Colonic mucosa (tissue), 4 donors: ENCODE measurements around the gene GAK. TPM values are rescaled to one million over a fixed set of nuclear protein-coding genes. Genes with fewer than 3 reads are reported as not detected.

ENCODE experiments used
- DNase-seq: peaks from one replicate; pipeline ENCODE4 v3.0.0-alpha.2; 2020
- H3K27ac ChIP-seq: fragments of 200-600 bp; one replicate; pipeline ENCODE4 v1.8.0; 2021
- H3K27me3 ChIP-seq: fragments of 200-600 bp; one replicate; pipeline ENCODE4 v1.8.0; 2021
- H3K36me3 ChIP-seq: fragments of 200-600 bp; one replicate; pipeline ENCODE4 v1.8.0; 2021
- H3K4me1 ChIP-seq: fragments of 200-600 bp; one replicate; pipeline ENCODE4 v1.8.0; 2021; ENCODE audit warnings: mild to moderate bottlenecking
- H3K4me3 ChIP-seq: fragments of 200-600 bp; one replicate; pipeline ENCODE4 v1.8.0; 2021
- H3K9ac ChIP-seq, 2 donors: one replicate each; pipeline ENCODE4 v1.7.0; 2013; ENCODE audit warnings: control low read depth in 2 of 2, low read depth in 2 of 2, low read length in 2 of 2
- H3K9me3 ChIP-seq: fragments of 200-600 bp; one replicate; pipeline ENCODE4 v1.8.0; 2021
- intact Hi-C: fragments of 100-400 bp; cut with DNase I; formaldehyde crosslinking; loops from one replicate; pipeline ENCODE4 v1.14.1; 2022
- total RNA-seq, 2 donors: library from RNA; stranded (reverse); fragmentation: NEBNext Ultra II Directional in 1 of 2; extraction: Animal tissue kit (Norgen Biotek cat#: 25700) in 1 of 2; gene quantifications; one replicate each; pipeline ENCODE4 v1.2.1, GENCODE V29; 2021
- TF ChIP-seq, protein P1 (sequence below): fragments of 200-600 bp; IDR thresholded peaks from one replicate; pipeline ENCODE4 v1.8.0; 2022; ENCODE audit warnings: antibody characterized with exemption, mild to moderate bottlenecking
- donor health status: healthy.
- donor health status: DM: no; HTN: no; CAD: no.
- donor health status: DM: no; HTN: no; CAD: no.

Gene GAK
- total RNA-seq, 2 donors from 2014 or later: 198 to 266 TPM

DNA sequence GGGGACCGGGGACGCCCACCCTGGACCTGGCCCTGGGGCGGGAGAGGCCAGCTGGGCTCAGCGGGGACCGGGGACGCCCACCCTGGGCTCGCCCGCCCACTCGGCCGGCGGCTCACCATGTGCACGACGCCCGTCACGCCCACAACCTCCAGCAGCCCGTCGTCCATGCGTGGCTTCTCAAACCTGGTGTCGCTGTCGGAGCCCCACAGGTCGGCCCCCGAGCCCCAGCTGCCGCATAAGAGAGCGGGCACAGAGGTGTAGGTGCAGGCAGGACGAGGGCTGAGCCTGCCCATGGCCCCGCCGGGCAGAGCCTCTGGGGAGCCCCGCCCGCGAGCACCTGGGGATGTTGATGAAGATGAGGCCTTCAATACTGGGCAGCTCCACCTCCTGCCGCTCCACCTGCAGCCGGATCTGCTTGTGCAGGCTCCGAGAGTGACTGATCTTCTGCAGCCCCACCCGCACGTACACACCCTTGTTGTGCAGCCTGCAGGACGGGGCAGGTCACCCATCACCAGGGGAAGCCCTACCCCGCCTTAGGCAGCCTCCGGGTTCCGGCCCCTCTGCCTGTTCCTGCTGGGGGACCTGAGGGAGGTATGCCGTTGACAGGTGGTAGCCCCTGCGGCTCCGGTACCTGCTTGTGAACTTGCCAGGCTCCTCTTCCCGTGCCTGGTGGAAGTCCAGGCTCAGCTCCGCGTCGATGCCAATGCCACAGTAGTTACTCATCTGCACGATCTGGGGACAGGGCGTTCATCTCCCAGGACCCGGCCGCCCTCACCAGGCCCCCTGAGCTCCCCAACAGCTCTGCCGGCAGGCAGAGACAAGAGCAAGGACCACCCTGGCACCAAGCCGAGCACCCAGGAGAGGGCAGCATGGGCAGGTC lies 29.5 kb upstream of the GAK start:
- intact Hi-C loops: no loop called here
- H3K36me3 ChIP-seq: peaks cover 3% of the 10 kb centered on the region
- peak; percentile 81 for DNase-seq
- no peaks in the 10 kb centered on the region for H3K27me3 ChIP-seq
- no peaks in the 10 kb centered on the region for H3K4me1 ChIP-seq
- H3K27ac ChIP-seq: peak overlapping the region; percentile 55
- peak overlapping the region; percentile 6 for H3K4me3 ChIP-seq
- TF ChIP-seq, protein P1, sequence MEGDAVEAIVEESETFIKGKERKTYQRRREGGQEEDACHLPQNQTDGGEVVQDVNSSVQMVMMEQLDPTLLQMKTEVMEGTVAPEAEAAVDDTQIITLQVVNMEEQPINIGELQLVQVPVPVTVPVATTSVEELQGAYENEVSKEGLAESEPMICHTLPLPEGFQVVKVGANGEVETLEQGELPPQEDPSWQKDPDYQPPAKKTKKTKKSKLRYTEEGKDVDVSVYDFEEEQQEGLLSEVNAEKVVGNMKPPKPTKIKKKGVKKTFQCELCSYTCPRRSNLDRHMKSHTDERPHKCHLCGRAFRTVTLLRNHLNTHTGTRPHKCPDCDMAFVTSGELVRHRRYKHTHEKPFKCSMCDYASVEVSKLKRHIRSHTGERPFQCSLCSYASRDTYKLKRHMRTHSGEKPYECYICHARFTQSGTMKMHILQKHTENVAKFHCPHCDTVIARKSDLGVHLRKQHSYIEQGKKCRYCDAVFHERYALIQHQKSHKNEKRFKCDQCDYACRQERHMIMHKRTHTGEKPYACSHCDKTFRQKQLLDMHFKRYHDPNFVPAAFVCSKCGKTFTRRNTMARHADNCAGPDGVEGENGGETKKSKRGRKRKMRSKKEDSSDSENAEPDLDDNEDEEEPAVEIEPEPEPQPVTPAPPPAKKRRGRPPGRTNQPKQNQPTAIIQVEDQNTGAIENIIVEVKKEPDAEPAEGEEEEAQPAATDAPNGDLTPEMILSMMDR: no peak
- H3K9me3 ChIP-seq: no peaks in the 10 kb centered on the region
- H3K9ac ChIP-seq: peak overlapping the region in 1 of 2 donors; percentile 70

DNA sequence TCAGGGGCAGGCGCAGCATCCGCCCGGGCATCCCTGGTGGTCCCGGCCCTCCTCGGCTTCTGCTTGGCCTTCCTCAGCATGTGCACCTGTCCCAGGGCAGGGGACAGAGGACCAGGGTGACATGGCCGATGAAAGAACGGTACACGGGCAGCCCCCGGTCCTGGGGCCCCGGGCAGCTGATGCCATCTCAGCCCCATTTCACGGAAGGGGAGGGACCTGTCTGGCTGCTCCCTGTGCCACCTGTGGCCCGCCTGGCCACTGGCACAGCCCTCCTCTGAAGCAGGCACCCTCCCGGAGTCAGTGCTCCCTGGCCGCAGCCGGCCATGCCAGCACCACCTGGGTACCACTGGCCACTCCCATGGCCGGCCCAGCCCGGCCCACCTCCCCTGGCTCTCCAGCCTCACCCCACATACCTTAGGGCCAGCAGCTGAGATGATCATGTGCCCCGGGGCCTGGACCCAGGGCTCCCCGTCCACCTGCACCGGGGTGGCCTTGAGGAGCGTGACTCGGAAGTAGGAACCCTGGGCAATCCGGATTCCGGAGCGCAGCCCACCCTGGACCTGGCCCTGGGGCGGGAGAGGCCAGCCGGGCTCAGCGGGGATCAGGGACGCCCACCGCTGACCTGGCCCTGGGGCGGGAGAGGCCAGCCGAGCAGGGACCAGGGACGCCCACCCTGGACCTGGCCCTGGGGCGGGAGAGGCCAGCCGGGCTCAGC lies 28.7 kb upstream of the GAK start:
- no peaks in the 10 kb centered on the region for H3K9me3 ChIP-seq
- DNase-seq: no peak
- TF ChIP-seq, protein P1: no peak
- H3K27ac ChIP-seq: no peak overlapping the region
- no peaks in the 10 kb centered on the region for H3K4me1 ChIP-seq
- no peaks in the 10 kb centered on the region for H3K36me3 ChIP-seq
- H3K27me3 ChIP-seq: no peaks in the 10 kb centered on the region
- H3K9ac ChIP-seq: no peak overlapping the region
- intact Hi-C loops: no loop called here
- no peak overlapping the region for H3K4me3 ChIP-seq

DNA sequence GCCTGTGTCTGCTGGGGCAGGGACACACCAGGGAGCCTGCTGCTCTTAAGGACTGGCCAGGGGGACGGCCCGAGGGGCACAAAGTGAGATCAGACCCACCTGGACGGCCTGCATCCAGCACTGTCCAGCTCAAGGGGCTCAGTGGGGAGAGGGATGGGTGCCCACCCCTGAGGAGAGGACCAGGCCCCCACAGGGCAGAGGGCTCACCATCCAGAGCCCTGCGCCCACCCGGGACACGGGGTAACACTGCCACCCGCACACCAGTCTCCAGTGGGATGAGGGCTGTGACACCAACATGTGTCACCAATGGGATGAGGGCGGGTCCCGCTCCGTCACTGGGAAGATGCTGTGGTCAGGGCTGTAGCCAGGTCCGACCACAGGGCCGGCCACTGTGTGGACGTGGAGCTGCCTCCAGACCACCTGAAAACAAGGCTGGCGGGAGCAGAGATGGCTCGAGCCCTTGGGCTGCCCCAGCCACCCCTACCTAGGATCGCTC lies 28.1 kb upstream of the GAK start:
- no peaks in the 10 kb centered on the region for H3K9me3 ChIP-seq
- no peak overlapping the region for H3K27ac ChIP-seq
- no peaks in the 10 kb centered on the region for H3K27me3 ChIP-seq
- DNase-seq: no peak
- intact Hi-C loops: no loop called here
- TF ChIP-seq, protein P1: no peak
- H3K4me1 ChIP-seq: no peaks in the 10 kb centered on the region
- no peak overlapping the region for H3K4me3 ChIP-seq
- no peak overlapping the region for H3K9ac ChIP-seq
- H3K36me3 ChIP-seq: no peaks in the 10 kb centered on the region

DNA sequence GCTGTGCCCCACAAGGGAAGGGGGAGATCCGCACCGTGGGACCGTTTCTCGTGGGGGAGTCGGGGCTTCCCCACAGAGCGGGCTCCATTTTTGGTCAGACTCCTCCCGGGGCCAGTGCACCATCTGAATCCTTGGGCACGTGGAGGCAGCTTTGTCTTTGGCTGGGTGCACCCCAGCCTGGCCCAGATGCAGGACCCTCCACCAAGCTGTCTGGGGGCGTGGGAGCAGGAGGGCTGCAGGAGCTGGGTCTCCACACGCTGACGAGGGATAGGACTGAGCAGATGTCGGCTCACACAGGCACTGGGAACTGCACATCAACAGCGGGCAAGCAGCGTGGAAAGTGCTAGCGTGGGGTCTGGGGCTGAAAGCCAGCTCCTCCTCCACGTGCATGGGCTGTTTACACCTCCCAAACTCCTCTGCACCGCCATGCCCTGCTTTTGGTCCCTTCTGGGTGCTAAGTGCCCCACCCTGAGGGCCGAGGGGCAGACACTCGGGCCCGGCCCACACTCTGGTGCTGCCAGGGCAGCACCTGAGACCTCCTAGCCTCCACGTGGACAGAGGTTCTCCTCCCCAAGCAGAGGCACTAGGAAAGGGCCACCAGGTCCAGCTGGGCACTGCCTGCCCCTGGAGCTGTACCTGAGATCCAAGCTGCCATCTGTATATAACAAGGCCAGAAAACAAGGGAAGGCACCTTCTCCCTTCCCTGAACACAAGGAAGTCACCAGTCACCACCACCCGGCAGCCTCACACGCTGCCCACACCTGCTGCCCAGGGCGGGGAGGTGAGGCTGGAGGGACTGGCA lies 27.4 kb upstream of the GAK start:
- H3K9me3 ChIP-seq: no peaks in the 10 kb centered on the region
- no peaks in the 10 kb centered on the region for H3K36me3 ChIP-seq
- H3K27me3 ChIP-seq: no peaks in the 10 kb centered on the region
- H3K4me3 ChIP-seq: no peak overlapping the region
- TF ChIP-seq, protein P1: no peak
- DNase-seq: no peak
- intact Hi-C loops: no loop called here
- no peak overlapping the region for H3K27ac ChIP-seq
- H3K4me1 ChIP-seq: no peaks in the 10 kb centered on the region
- no peak overlapping the region for H3K9ac ChIP-seq

DNA sequence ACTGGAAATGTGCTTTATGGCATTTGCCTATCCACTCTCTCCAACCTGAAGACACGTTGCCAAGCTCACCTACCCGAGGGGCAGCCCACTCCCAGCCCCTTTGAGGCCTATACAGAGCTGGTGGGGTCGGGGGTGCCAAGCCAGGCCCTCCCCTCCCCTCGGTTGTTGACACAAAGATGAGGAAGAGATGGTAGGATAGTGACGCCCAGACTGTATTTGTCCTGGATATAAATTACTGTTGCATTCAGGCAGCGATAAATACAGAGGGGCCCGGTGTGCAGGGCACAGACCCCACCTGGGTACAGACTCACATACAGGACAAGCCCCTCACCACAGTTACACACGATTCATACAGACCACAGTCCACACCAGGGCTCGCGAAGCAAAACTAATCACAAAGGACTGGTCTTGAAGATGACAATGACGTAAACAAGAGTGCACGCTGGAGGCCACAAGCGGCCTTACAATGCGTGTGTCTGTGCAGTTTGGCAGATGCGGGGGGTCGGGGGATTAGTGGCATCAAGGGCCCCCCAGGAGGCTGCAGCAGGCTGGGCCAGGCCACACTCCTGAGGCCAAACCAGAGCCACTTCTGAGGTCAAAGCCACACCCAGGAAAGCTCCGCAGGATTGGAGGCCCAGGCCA lies 26.7 kb upstream of the GAK start:
- TF ChIP-seq, protein P1: no peak
- H3K27me3 ChIP-seq: no peaks in the 10 kb centered on the region
- no peak overlapping the region for H3K4me3 ChIP-seq
- no peaks in the 10 kb centered on the region for H3K4me1 ChIP-seq
- DNase-seq: no peak
- intact Hi-C loops: no loop called here
- H3K36me3 ChIP-seq: no peaks in the 10 kb centered on the region
- H3K27ac ChIP-seq: no peak overlapping the region
- no peak overlapping the region for H3K9ac ChIP-seq
- H3K9me3 ChIP-seq: no peaks in the 10 kb centered on the region
